Stimulated activated CD8-positive, alpha-beta memory T cell treated with anti-CD3 and anti-CD28 coated beads, Interleukin-7, amount 100 ng/mL, for 4 hours (primary cell): ENCODE results near the gene DROSHA.

Source experiments
- DNase-seq, 2 donors: peaks; one replicate each; pipeline ENCODE4 v3.0.0-alpha.2; 2020; ENCODE audit warnings: low read depth in 2 of 2

DROSHA gene

GRCh38 chr5:31523041-31523440 is 8.9 kb downstream of the DROSHA start:
- DNase-seq = no peak

- no peak for DNase-seq
Measured at GRCh38 chr5:31516802-31517201, 15.1 kb downstream of the DROSHA start.

- no peak for DNase-seq
Measured at GRCh38 chr5:31511305-31511704, 20.6 kb downstream of the DROSHA start.

GRCh38 chr5:31504529-31504928 is 27.4 kb downstream of the DROSHA start:
- no peak for DNase-seq

GRCh38 chr5:31502506-31502905 is 29.4 kb downstream of the DROSHA start:
- DNase-seq = no peak

- no peak for DNase-seq
Measured at GRCh38 chr5:31500256-31500655, 31.6 kb downstream of the DROSHA start.

GRCh38 chr5:31496891-31497290 is 35.0 kb downstream of the DROSHA start:
- no peak for DNase-seq

- DNase-seq = no peak
Measured at GRCh38 chr5:31496301-31496700, 35.6 kb downstream of the DROSHA start.

GRCh38 chr5:31495336-31495735 is 36.6 kb downstream of the DROSHA start:
- DNase-seq = no peak

GRCh38 chr5:31492869-31493268 is 39.0 kb downstream of the DROSHA start:
- DNase-seq = no peak

GRCh38 chr5:31487506-31487905 is 44.4 kb downstream of the DROSHA start:
- DNase-seq = no peak

GRCh38 chr5:31486441-31486840 is 45.5 kb downstream of the DROSHA start:
- no peak for DNase-seq

GRCh38 chr5:31485376-31486207 is 46.3 kb downstream of the DROSHA start:
- no peak for DNase-seq

- DNase-seq = no peak
Measured at GRCh38 chr5:31481531-31482165, 50.2 kb downstream of the DROSHA start.

- DNase-seq = no peak
Measured at GRCh38 chr5:31479706-31480105, 52.2 kb downstream of the DROSHA start.

- no peak for DNase-seq
Measured at GRCh38 chr5:31478901-31479300, 53.0 kb downstream of the DROSHA start.

- no peak for DNase-seq
Measured at GRCh38 chr5:31477971-31478370, 53.9 kb downstream of the DROSHA start.

GRCh38 chr5:31477516-31477915 is 54.4 kb downstream of the DROSHA start:
- no peak for DNase-seq

GRCh38 chr5:31476738-31477141 is 55.2 kb downstream of the DROSHA start:
- no peak for DNase-seq

GRCh38 chr5:31471916-31472315 is 60.0 kb downstream of the DROSHA start:
- DNase-seq = no peak

GRCh38 chr5:31471040-31471439 is 60.9 kb downstream of the DROSHA start:
- DNase-seq = no peak

- no peak for DNase-seq
Measured at GRCh38 chr5:31470608-31471007, 61.3 kb downstream of the DROSHA start.

GRCh38 chr5:31469886-31470285 is 62.0 kb downstream of the DROSHA start:
- DNase-seq = no peak
